GM21723 (cell line): Measurements from ENCODE around the gene INPP4A.

Experiments used
- ATAC-seq: cut with Tn5 transposase; IDR thresholded peaks from one replicate; pipeline ENCODE4 v1.9.1; 2021; ENCODE audit warnings: mild to moderate bottlenecking, moderate library complexity; ENCODE audit not compliant: unreplicated experiment

Gene INPP4A

DNA sequence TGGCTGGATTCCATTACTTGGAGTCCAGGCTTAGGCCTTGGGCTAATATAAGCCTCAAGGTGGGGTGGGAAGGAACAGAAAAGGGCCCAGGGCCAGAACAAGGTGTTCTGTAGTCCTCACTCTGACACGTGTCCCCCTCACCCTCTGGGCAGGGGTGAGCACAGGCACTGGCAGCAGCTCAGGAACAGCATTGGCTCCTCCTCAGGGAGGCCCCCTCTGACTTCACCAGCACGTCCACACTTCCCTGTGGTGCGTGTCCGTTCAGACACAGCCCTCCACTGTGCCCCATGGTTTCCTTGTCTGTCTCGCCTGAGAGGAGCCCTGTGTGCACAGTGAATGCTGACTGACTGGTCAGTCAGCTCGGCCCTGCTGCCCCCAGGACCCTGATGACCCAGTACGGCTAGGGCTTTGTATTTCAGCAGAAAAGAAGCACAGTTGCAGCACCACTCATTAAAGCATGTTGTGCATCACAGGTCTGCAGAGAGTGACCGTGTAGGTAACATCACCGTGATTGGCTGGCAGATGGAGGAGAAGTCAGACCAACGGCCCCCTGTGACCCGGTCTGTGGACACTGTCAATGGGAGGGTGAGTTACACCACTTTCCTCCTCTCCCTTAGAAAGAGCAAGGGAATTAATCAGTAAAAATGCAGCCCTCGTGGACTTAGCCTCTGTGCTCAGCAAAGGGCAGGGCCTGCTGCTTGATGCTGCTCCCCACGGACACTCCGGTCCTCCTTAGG, 92.9 kb downstream of the INPP4A start:
- no peak for ATAC-seq

DNA sequence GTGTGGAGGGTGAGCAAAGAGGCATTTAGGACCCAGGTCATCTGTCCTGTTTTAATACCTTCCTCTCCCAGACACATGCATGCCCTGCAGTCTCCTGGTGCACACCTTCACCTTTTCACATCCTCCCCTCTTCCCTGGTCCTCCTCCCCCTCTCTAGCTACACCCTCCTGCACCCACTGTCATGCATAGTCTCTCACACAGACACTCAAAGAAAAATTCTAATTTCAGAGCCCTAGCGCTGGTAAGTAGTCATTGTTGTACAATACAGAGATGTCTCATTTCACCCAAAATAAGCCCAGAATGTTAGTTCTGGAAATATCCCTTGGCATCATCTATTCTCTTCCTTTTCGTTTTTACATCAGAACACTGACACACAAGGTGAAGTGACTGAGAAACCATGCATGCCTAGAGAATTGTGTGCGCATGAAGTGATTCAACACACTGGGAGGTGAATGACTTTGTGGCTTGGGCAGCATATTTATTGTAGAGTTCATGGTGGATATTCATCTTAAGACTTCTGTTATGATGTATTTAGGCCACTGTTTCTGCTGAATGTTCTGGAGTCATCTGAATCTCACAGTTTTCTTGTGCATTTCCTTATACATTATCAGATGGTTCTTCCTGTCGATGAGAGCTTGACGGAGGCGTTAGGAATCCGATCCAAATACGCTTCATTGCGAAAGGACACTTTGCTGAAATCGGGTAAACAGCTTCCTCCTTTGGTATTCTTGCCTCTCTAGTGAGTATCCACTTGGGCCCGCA, 93.8 kb downstream of the INPP4A start:
- ATAC-seq: no peak

DNA sequence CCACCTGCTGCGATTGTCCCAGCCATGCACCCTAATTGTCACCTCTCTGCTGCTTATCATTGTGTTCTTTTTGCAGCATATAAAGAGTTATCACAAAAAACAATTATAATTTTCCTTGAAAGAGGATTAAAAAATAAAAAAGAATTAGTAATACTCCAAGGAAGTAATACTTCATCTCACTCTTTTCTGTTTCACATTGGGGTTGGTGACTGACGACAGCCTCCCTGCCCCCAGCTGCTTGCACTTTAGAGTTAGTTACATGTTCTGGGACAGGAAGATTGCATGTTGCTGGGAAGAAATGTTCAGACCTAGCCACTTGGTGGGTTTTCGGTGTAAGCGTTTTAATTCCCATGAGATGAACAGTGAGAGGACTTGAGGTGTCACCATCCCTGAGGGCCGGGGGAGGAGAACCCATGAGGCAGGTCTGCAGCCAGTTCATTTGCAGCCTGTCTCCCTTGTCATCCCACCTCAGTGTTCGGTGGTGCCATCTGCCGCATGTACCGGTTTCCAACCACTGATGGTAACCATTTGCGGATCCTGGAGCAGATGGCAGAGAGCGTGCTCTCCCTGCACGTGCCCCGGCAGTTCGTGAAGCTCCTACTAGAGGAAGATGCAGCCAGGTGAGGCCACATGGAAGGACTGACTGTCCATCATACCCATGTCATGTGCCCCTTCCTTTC, 94.5 kb downstream of the INPP4A start:
- no peak for ATAC-seq

DNA sequence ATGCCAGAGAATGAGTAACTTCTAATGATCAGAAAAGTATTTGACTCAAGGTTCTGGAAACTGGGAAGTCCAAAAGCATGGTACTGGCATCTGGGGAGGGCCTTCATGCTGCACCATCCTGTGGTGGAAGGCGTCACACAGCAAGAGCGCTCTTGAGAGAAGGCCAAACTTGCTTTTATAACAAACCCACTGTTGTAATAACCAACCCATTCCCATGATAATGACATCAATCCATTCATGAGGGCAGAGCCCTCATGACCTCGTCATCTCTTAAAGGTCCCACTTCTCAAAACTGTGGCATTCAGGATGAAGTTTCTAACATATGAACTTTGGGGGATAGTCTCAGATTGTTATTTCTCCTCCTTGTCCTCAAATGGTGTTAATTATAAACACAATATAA, 95.9 kb downstream of the INPP4A start:
- no peak for ATAC-seq

DNA sequence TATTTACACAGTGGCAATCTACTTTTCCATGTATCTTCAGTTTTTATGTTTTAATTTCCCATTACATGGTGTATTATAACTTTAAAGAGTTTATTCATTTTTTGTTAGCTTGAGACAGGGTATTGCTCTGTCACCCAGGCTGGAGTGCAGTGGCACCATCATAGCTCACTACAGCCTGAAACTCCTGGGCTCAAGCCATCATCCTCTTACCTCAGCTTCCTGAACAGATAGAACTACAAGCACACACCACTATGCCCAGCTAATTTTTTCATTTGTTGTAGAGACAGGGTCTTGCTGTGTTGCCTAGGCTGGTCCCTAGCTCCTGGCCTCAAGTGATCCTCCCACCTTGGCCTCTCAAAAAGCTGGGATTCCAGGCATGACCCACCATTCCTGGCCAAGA, 96.8 kb downstream of the INPP4A start:
- ATAC-seq: no peak

DNA sequence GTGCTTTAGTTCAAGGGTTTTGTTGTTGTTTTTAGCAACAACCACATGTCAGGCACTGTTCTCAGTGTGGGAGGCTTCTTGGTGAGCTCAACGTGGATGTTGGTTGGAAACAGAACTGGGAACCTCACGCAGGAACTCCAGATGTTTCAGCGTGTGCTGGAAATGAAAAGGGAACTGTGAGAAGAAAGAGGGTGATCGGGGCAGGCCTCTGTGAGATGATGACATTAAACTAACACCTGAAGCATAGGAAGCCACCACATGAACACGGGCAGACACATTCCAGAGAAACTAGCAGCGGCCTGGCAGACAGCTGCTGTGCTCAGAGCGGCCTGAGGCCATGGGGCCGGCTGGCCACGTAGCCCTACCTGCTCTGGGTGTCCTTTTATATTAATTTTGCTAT, 97.2 kb downstream of the INPP4A start:
- ATAC-seq: no peak

DNA sequence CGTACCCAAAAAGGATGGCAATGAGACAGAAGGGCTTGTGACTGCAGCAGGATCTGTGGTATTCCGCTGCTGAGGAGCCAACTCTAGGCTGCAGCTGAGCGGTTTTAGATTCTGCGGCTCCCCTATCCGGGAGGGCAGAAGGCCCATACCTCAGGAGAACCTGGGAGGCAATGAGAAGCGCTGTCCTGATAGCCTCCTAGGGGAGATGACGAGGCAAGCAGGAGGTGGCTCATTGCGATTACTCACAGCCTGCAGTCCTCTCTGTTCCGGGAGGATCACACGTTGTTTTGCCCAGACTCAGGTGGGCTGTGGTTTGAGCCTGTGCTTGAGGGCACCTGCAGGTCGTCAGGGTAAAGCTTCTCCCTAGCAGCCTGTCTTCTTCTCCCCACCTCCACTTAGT, 98.6 kb downstream of the INPP4A start:
- no peak for ATAC-seq

DNA sequence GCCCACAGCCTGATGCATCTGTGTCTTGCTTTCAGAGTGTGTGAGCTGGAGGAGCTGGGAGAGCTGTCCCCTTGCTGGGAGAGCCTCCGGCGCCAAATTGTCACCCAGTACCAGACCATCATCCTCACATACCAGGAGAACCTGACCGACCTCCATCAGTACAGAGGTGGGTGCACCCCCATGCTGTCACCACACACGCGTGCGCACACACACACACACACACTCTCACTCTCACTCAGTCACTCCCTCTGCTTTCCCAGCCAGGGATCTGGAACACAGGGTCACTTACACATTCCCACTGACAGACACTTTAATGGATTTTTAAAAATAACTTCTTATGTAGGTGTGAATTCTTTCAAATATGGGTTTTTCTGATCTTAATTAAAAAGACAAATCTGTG, 99.2 kb downstream of the INPP4A start:
- ATAC-seq: no peak

DNA sequence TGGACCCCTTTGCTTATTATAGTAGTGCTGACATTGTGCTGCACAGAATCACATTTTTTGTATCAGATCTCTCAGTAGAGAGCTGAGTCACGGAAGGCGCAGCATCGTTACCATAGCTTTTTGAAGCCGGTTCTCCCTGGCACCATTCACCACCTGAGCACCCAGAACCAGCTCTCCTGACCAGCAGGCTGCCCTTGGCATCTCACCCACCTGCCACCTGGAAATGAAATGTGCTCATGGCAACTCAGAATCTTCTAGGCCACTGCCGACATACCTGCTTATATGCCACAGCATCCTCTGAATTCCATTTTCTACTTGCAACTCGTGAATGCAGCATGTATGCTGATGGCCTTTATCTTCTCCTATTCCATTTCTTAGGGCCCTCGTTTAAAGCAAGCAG, 100.9 kb downstream of the INPP4A start:
- ATAC-seq: no peak

DNA sequence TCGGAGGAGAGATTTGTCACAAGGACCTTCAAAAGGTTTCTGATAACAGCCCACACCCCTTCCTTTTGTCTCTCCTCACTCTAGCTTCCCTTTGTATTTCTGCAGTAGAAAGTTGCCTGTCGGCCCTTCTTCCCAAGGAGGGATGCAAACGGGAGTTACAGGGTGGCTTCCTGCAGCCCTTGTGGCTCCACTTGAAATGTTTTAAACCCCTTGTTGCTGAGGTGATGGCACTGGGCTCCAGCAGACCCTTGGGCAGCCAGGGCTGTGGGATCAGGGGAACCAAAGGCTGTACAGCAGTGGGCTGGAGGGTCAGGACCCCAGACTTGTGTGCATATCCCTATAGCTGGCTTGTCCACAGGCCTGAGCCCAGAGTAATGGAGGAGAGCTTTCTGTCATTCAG, 101.5 kb downstream of the INPP4A start:
- no peak for ATAC-seq

DNA sequence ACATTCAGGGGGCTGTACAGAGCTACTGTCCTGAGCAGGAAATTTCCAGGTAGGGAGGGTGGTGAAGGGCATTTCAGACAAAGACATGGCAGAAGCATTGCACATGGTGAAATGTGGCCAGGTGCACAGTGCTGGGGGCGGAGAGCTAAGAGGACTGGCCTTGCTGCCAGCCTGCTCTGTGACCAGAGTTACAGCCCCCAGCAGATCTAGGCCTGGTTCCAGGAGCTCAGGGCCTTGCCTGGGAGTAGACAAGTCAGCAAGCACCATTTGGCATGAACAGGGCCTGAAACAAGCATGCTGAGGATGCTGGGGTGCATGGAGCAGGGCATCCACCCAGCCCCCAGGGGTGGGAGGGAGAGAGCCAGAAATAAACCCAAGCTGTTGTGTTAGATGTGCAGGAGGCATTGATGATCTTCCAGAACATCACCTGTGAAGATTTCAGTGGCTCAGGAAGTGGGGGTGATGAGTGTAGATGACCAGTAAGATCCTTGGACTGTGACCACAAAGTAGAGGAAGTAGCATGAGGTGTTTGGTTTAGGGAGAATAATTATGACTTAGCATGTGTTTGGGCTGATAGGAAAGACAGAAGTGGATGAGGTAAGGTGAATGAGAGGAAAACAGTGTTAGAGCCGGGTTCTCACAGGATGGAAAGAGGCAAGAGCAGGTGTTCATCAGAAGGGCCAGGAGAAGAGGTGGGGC, 102.6 kb downstream of the INPP4A start:
- ATAC-seq: no peak

DNA sequence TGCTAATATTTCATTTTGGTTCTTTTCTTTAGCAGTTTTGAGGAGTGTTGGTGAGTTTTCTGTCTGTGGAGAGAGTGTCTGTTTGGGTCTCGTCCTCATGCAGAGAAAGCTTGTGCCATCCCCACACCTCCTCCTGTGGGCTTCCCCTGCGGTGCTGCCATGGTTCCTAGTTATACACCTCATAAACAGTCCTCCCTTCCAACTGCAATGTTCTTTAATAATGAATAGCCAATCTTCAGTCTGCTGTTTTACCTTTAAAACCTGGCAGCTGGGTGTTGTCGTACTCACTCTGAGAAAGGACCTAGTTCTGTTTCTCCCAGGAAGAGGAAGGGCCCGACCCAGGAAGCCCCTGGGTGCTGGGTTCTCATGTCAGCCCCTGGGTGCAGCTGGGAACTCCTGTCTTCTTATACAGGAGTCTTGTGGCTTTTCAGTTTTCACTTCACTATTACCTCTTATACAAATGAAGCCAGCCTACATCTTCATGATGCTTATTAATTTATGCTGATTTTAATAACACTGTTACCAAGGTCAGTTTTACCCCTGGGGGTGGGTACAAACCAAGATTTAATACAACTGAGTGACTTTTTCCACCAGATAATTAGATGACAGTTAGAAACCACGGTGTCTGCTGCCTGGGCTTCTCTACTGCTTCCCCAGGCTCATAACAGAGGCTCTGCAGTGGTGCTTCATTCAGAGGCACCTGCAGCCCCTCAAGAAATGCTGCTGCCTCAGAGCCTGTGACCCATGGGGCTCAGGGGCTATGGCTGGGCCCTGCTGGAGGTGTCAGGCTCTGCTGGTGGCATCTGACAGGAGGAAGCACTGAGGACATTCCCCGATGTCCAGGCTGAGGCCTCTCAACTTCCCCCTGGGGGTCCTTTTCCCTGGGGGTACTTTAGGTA, 104.5 kb downstream of the INPP4A start:
- ATAC-seq: peak; percentile 76

DNA sequence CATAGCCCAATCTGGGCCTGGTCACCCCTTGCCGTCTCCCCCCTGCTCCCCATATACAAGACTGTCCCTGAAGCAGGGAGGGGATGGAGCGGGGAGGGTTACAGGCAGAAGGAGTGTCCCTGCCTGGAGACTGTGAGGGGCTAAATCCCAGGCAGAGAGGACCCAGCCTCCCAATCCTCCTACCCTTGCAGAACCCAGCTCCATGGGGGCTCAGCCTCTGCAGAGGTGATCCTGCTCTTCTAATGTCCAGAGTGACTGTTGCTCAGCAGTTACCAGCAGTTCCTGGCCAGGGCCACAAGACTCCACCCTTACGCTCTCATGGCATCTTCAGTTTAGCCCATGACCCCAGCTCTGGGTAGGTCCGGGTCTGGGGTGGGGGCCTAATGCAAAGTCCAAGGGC, 105.5 kb downstream of the INPP4A start:
- ATAC-seq: no peak

DNA sequence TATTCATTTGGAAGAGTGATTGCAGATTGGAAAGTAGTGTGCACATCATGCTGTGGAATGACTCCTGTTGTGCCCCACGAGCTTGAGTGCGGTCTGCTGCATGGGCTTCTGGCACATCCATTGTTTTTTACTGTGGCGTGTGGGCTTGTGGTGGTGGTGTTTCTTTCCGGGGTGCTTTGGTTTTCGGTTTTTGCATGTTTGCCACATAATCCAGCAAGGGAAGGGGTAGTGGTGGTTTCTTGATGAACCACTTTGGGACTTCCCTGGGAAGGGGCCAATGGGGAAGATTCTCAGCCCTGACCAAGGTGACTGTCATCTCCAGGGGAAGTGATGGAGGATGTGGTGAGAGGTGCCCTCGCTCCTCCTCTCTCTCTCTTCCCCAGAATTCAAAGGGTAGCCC, 106.7 kb downstream of the INPP4A start:
- ATAC-seq: no peak

DNA sequence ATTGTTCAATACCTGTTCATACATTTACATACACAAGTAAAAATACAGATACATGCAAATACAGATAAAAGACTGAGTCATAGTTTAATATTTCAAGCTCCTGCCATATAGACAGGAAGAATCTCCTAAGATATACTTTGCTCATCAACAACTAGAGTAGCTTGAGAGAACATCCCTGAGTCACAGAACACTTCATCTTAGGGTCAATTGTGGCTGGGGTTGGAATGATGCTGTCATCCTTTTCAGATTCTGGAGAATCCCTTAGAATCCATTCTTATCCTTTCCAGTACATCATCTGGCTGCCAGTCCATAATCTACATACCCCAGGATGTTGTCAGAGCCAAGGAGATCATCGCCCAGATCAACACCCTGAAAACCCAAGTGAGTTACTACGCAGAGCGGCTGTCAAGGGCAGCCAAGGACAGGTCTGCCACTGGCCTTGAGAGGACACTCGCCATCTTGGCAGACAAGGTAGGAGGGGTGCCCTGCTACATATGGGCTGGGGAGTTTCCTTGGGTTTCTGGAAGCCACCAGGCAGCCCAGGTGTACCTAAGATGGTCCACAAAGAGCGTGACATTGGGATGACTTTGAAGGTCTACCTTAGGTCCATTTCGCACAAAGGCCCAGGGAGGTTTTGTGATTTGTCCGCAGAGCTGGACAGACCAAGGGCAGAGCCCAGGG, 108.0 kb downstream of the INPP4A start:
- ATAC-seq: no peak

DNA sequence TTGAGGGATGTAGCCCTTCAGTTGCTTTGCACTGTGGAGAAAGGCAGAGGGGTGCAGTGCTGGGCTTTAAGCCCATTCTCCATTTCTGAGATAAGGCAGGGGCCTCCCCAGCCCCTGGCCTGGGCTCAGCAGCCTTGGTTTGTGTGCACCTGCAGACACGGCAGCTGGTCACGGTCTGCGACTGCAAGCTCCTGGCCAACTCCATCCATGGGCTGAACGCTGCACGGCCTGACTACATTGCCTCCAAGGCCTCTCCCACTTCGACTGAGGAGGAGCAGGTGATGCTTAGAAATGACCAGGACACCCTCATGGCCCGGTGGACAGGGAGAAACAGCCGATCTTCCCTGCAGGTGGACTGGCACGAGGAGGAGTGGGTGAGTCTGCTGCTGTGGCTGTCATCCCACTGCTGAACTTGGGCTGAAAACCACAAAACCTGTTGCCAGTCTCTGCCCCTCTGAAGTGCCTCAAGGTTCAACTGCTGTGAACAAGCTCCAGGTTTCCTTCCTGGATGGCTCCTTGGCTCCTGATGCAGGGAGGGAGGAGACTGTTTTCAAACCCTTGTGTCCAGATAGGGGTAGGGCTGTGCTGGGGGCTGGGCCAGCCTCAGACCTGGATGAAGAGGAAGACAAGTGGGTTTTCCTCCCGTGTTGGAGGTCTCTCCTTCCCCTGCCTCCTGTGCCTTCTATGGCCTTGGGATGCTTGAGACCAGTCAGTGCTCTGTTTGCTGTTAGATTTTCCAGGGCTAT, 109.6 kb downstream of the INPP4A start:
- no peak for ATAC-seq

DNA sequence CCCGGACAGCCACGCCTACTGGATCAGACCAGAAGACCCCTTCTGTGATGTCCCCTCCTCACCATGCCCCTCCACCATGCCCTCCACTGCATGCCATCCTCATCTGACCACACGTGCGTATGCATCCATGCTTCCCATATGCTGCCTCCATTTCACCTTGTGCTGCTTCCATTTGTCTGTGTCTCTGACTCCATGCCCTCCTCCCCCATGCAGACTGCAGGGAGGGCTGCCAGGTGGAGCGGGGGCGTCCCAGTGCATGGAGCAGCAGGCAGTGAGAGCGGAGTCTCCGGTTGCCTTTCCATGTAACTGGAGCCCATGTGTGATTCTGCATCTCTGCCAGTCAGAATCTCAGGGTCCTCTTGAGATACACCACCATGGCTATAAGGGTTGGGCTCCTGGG, 111.0 kb downstream of the INPP4A start:
- ATAC-seq: no peak

DNA sequence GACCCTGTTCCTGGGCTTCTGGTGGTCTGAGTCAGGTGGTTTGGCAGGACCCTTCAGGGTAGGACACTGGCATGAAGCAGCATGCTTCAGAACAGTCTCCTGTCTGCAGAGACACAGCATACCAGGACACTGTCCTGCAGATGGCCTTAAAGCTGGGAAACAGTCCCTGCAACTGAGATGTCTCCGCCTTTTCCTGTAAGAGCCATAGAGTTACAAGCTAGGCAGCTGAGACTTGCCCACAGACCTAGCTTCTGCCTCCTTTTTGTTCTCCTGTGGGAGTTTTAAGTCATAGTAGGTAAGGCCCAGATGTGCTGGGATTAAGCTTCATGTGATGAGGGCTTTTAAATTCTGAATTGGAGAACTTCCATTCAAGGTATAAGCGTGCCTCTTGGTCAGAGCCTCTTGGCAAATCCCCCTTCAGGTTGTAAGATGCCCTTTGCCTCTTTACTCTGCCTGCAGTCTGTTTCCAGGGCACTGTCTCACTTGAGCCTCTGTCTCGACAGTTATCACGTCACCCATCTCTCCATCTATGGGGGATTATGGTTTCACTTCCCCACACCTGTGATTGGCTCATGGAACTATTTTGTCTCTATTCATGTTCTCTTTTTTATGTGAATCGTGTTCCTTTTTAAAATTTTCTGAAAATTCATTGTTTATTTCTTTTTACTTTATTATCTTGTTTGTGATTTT, 111.8 kb downstream of the INPP4A start:
- peak; percentile 69 for ATAC-seq
